Chondrocyte (in vitro differentiated cells): ENCODE data around the gene OCA2. TPM values are rescaled to one million over a fixed set of nuclear protein-coding genes. Genes with fewer than 3 reads are reported as not detected.

Experiments used
- DNase-seq: peaks from one replicate; pipeline ENCODE4 v3.0.0; 2021; ENCODE audit warnings: mixed read lengths, low spot score
- H3K27ac Mint-ChIP-seq: one replicate; pipeline ENCODE4 v1.8.0; 2021; ENCODE audit warnings: mild to moderate bottlenecking, moderate library complexity, mixed read lengths; ENCODE audit not compliant: unreplicated experiment
- H3K27me3 Mint-ChIP-seq: 2 replicates; pipeline ENCODE4 v1.8.0; 2021; ENCODE audit warnings: low read depth, mixed read lengths
- H3K36me3 Mint-ChIP-seq: 2 replicates; pipeline ENCODE4 v1.8.0; 2021; ENCODE audit warnings: low read depth, mixed read lengths
- H3K4me1 Mint-ChIP-seq: 2 replicates; pipeline ENCODE4 v1.8.0; 2021; ENCODE audit warnings: low read depth, mild to moderate bottlenecking, mixed read lengths
- H3K4me3 Mint-ChIP-seq: one replicate; pipeline ENCODE4 v1.8.0; 2021; ENCODE audit warnings: mild to moderate bottlenecking, moderate library complexity, mixed read lengths; ENCODE audit not compliant: unreplicated experiment
- H3K9me3 Mint-ChIP-seq: 2 replicates; pipeline ENCODE4 v1.8.0; 2021; ENCODE audit warnings: low read depth, mixed read lengths
- CTCF ChIP-seq: fragments of 200-600 bp; sonication (generic); IDR thresholded peaks from 2 replicates; pipeline ENCODE4 v1.5.0; 2021; ENCODE audit warnings: antibody characterized with exemption, mild to moderate bottlenecking, moderate library complexity
- total RNA-seq: library from RNA; stranded (reverse); gene quantifications from 3 replicates; pipeline ENCODE4 v1.2.1, GENCODE V29; 2021

Gene OCA2
- total RNA-seq, 1 donor from 2014 or later = 0.75 TPM

GRCh38 chr15:28117432-28117990, 18.4 kb upstream of the OCA2 start:
- Mint-ChIP-seq H3K27me3 (no peaks in the 10 kb centered on the region), H3K4me1 (peaks cover 6% of the 10 kb centered on the region)

GRCh38 chr15:28116521-28117431, 17.7 kb upstream of the OCA2 start:
- Mint-ChIP-seq H3K27ac (no peak overlapping the region), H3K4me3 (no peak overlapping the region)

More at GRCh38 chr15:28117432-28117990, 18.4 kb upstream of the OCA2 start:
- H3K9me3 Mint-ChIP-seq = no peaks in the 10 kb centered on the region
- no peak for DNase-seq
- no peak for TF ChIP-seq CTCF
- H3K4me3 Mint-ChIP-seq = no peak overlapping the region
- no peak overlapping the region for H3K27ac Mint-ChIP-seq
- peaks cover 30% of the 10 kb centered on the region for H3K36me3 Mint-ChIP-seq

GRCh38 chr15:28115871-28116270, 16.8 kb upstream of the OCA2 start:
- Mint-ChIP-seq H3K27me3 (no peaks in the 10 kb centered on the region), H3K4me3 (no peak overlapping the region), H3K27ac (no peak overlapping the region), H3K9me3 (no peaks in the 10 kb centered on the region), H3K4me1 (peaks cover 6% of the 10 kb centered on the region), H3K36me3 (peaks cover 34% of the 10 kb centered on the region)
- no peak for TF ChIP-seq CTCF
- no peak for DNase-seq

More at GRCh38 chr15:28116521-28117431, 17.7 kb upstream of the OCA2 start:
- peak; percentile 92 for DNase-seq
- no peak for TF ChIP-seq CTCF
- no peaks in the 10 kb centered on the region for H3K9me3 Mint-ChIP-seq
- peaks cover 6% of the 10 kb centered on the region for H3K4me1 Mint-ChIP-seq
- H3K36me3 Mint-ChIP-seq = peaks cover 34% of the 10 kb centered on the region
- no peaks in the 10 kb centered on the region for H3K27me3 Mint-ChIP-seq

GRCh38 chr15:28114721-28115622, 15.9 kb upstream of the OCA2 start:
- DNase-seq = peak; percentile 83
- Mint-ChIP-seq H3K9me3 (no peaks in the 10 kb centered on the region), H3K36me3 (peaks cover 31% of the 10 kb centered on the region), H3K4me3 (no peak overlapping the region), H3K27ac (no peak overlapping the region), H3K27me3 (no peaks in the 10 kb centered on the region), H3K4me1 (peaks cover 13% of the 10 kb centered on the region)
- no peak for TF ChIP-seq CTCF

- peaks cover 9% of the 10 kb centered on the region for H3K4me1 Mint-ChIP-seq
- DNase-seq = no peak
- no peaks in the 10 kb centered on the region for H3K9me3 Mint-ChIP-seq
- H3K36me3 Mint-ChIP-seq = peaks cover 31% of the 10 kb centered on the region
- TF ChIP-seq CTCF = no peak
- no peak overlapping the region for H3K27ac Mint-ChIP-seq
- H3K27me3 Mint-ChIP-seq = no peaks in the 10 kb centered on the region
- no peak overlapping the region for H3K4me3 Mint-ChIP-seq
Measured at GRCh38 chr15:28114114-28114455, 15.0 kb upstream of the OCA2 start.
